Stimulated activated CD4-positive, alpha-beta T cell treated with anti-CD3 and anti-CD28 coated beads, Interleukin-12 subunit alpha, Interleukin-12 subunit beta, amount 100 ng/mL, for 48 hours (primary cell): Measurements from ENCODE around the gene PSME3.
A peak's percentile ranks its signal among the peaks of the same experiment; 100 is the strongest.

Experiments used
- DNase-seq, 3 donors: peaks; one replicate each; pipeline ENCODE4 v3.0.0-alpha.2; 2020; ENCODE audit warnings: low read depth in 2 of 3, low spot score in 1 of 3

PSME3 gene, protein sequence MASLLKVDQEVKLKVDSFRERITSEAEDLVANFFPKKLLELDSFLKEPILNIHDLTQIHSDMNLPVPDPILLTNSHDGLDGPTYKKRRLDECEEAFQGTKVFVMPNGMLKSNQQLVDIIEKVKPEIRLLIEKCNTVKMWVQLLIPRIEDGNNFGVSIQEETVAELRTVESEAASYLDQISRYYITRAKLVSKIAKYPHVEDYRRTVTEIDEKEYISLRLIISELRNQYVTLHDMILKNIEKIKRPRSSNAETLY

DNA sequence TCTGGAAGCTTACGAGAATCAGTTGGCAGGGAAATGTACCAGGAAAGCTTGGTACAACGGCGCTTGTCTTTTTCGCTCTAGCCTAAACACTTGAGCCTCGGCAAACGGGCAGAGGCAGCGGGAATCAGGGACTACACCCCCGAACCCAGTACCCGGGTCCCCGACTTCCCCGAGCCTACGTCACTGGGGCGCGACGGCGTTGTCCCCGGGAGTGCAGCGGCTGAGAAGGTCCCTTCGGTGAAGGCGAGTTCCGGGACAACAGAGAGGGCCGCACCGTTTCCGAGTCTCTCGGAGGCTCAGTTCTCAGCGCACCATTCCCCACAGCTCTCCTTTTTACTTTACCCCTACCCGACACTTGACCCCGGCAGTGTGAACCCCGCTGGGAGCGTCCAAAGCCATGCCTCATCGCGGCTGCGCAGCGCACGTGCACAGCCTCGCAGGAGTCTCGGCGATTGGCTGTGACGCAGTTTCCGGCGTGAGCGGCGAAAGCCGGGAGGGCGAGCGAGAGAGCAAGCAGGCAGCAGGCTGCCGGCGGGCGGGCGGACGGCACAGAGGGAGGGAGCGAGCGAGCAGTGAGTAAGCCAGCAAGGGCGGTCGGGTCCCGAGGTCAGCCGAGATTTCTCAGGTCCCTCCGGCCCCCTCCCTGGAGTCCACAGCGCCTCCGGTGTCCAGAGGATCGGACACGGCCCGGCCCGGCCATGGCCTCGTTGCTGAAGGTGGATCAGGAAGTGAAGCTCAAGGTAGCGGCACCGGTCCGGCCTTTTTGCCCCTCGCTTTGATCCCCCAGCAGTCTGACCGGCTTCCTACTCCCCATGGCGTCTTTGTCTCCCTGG lies at the start of gene PSME3:
Gene PSME3 (plus strand): TSS at position 464 of the 833 bp plus-strand sequence. CDS start 235 bp downstream, at position 699.
- peak; percentile 82 to 84 (median 83) for DNase-seq

DNA sequence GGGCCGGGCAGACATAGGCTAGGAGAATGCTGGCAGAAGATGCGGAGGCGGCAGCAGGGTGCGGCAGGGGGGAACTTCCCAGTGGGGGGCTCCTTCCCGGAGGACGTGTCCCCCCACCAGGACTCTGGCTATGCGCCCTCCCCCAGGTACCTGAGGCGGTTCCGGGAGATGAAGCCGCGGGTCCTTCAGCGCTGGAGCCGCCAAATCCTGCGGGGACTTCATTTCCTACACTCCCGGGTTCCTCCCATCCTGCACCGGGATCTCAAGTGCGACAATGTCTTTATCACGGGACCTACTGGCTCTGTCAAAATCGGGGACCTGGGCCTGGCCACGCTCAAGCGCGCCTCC lies 49.4 kb upstream of the PSME3 start:
- DNase-seq: no peak

DNA sequence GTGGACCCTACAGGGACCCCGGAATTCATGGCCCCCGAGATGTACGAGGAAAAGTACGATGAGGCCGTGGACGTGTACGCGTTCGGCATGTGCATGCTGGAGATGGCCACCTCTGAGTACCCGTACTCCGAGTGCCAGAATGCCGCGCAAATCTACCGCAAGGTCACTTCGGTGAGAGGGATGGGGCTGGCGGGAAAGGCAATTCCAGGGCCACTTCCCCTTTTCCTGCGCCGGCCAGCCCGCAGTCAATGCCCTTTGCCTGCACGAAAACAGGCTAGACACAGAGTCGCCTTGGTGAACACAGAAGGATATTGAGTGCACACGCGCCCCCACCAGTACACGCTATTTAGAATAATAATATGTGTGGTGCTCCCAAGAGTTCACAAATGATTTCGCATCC lies 48.8 kb upstream of the PSME3 start:
- no peak for DNase-seq

DNA sequence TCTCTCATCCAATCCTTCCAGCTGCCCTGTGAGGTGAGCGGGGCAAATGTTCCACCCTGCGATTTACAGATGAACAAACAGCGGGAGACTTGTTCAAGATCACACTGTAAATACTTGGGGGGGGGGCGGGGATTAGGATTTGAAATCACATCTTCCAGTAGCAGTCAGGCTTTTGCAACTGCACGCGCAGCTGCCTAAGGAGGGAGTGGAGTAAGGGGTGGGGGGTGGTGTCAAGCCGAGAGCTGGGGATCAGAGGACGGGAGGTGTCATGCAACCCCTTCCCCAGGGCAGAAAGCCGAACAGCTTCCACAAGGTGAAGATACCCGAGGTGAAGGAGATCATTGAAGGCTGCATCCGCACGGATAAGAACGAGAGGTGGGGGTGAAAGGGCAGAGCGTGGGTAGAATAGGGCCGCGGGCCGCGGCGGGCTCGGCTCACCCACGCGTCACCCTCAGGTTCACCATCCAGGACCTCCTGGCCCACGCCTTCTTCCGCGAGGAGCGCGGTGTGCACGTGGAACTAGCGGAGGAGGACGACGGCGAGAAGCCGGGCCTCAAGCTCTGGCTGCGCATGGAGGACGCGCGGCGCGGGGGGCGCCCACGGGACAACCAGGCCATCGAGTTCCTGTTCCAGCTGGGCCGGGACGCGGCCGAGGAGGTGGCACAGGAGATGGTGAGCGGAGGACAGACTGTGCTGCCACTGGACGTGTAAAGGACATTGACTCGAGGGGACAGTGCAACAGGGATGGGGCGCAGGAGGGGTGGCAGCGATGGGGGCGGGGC lies 48.2 kb upstream of the PSME3 start:
- DNase-seq: no peak

DNA sequence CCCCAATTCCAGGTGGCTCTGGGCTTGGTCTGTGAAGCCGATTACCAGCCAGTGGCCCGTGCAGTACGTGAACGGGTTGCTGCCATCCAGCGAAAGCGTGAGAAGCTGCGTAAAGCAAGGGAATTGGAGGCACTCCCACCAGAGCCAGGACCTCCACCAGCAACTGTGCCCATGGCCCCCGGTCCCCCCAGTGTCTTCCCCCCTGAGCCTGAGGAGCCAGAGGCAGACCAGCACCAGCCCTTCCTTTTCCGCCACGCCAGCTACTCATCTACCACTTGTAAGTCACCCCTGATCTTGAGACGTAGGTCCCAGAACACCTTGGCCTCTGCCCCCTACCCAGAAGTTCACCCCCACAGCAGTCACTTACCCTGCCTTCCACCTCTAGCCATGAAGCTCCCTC lies 45.9 kb upstream of the PSME3 start:
- DNase-seq: no peak

DNA sequence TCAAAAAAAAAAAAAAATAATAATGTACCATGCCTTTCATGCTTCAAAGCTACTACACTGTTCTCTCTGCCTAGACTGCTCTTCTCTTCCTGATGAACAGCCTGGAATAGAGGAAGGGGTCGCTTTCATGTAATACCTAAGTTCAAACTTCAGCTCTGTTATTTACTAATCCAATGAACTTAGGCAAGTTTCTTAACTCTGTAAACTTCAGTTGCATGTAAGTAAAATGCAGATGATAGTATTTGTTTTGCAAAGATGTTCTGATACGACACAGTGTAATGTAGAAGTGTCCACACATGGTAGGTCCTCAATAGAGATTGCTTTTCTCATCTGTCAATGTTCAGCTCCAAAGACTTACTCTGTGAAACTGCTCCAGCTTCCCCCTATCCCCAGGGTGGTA lies 41.2 kb upstream of the PSME3 start:
- DNase-seq: no peak

DNA sequence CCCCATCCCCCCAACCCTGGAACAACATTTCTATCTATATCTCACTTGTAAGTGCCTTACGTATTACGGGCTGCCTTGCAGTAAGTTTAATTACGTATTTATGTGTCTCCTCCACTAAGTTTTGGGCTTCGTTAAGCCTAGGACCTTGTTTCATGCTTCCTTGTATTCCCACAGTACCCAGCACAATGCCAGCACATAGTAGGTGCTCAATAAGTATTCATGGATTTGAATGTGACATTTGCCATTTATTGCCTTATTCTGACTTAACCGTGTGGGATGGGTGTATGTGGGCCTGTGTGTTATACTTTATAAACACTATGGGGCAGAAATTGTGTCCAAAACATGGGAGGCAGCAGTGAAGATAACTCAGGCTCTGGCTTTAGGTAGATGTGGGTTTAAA lies 40.7 kb upstream of the PSME3 start:
- no peak for DNase-seq

DNA sequence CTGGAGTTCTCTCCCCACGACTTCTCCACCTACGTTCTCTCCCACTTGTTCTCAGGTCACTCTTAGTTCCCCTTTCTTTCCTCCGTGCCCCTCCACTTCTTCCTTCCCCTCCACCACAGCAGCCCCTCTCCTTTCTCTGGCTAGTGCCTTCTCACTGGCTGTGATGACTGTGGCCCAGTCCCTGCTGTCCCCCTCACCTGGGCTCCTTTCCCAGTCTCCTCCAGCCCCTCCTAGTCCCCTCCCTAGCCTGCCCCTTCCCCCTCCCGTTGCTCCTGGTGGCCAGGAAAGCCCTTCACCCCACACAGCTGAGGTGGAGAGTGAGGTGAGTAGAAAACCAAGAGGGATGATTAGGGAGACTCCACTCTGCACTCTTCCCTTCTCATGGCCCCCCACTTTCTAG lies 38.1 kb upstream of the PSME3 start:
- no peak for DNase-seq

DNA sequence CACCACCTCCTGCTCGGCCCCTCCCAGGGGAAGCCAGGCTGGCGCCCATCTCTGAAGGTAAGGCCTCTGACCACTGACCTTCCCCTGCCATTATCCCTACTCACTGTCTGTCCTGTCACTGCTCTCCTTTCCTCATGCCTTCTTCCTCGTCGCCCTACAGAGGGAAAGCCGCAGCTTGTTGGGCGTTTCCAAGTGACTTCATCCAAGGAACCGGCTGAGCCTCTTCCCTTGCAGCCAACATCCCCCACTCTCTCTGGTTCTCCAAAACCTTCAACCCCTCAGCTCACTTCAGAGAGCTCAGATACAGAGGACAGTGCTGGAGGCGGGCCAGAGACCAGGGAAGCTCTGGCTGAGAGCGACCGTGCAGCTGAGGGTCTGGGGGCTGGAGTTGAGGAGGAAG lies 37.7 kb upstream of the PSME3 start:
- no peak for DNase-seq

DNA sequence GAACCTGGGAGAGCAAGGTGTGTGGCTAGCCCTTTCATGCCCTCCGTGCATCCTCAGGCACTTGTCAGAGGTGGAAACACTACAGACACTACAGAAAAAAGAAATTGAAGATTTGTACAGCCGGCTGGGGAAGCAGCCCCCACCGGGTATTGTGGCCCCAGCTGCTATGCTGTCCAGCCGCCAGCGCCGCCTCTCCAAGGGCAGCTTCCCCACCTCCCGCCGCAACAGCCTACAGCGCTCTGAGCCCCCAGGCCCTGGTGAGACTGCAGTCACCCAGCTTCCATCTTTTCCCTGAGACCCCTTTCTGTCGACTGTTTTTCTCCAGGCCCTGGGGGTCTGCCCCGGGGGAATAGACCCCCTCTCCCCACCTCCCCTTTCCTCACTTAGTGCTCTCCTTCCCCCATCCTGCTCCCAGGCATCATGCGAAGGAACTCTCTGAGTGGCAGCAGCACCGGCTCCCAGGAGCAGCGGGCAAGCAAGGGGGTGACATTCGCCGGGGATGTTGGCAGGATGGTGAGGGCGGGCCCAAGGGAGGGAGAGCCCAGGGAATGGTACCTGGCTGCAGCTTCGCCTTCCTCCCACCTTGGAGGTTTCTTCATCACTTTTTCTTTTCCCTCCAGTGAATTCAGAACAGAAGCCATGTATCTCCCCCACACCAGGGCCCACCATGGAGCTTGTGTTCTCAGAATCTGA lies 37.0 kb upstream of the PSME3 start:
- DNase-seq: no peak

DNA sequence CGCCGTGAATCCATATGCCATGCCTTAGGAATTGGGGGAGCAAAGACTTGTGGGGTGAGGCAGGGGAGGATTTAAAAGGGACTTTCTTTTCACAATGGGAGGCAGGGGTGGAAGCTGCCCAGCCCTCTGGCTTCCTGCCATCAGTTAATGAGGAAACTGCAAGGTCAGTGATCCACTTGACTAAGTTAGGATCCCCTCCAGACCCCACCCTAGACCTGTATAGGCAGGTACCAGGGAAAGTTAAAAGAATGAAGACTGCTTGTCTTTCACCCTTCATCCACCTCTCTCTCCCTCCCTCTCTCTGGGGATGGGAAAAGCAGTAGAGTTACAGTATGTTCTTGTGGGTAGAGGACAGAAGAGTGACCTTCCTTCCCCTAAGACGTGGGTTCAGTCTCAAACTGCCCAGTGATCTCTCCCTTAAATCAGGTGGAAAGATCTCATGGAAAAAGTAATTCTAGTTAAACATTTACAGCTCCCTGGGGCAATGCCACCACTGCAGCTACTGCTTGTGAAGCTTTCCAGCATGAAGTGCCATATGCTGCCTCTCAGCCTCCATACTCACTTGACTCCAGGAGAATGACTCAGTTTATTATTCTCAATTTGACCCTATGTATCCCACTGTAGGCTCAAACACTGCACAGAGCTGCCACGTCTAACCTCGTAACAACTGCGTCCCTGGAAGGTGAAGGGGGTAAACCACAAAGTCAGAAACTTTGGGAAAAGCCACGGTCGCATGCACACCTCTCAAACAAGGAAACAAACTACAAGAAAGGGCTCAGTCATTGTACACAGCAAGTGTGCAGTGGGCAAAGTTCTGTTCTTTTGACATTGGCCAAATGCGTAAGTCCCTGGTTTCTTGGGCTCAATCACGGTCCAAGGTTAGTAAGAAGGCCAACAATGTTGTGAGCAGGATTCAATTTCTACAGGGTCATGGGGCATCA lies 35.9 kb upstream of the PSME3 start:
- DNase-seq: no peak

DNA sequence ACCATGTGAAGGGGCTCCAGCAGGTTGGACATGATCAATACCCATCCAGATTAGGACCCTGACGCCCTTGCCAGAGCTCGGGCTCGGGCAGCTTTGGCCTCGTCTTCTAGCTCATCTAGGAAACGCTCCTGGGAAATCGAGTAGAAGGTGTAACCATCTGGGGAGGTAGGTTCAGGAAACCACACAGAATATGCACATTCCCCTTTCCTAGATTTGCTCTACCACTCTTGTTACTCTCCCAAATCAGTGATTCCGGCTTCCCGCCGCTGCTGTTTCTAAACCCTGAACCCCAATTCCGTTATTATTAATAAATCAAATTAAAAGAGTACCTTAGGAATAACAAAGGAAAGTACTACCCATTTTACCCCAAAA lies 35.2 kb upstream of the PSME3 start:
- DNase-seq: no peak

DNA sequence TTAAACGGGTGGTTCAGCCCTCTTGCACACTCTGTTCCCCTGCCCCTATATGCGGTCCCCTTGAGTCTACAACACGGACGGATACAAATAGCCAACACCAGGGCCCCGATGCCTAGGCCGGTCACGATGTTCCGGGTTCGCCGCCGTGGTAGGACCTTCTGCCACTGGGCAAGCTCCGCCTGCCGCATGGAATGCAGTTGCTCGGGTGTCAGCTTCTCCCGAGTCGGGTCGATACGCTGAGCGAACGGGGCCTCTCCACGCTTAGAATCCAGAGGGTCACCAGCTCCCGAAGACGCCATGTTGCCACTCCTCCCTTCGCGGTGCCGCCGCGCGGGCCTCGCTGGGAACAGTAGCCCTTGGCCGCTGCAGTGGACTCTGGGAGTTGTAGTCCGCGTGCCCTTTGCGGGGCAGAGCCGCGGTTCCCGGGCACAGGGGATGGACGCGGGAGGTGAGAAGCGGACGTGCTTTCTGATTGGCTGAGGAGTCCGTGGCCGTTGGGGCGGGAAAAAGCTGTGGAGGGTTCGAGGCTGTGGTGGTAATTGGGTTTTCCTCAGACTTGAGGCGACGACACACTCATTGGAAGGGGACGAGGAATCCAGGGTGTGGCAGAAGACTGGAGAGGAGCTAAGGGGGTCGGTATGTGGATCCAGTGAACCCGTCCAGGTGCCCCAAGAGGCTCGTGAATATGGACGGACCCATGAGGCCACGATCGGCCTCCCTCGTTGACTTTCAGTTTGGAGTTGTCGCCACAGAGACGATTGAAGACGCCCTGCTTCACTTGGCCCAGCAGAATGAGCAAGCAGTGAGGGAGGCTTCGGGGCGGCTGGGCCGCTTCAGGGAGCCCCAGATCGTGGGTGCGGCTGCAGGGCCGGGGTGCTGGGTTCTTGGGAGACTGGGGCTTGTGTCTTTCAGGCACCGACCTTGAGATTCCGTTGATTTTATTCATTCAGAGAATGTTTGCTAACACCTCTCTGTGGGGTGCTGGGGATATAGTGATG lies 34.5 kb upstream of the PSME3 start, which contains the start of the genes CNTD1 and COA3:
Gene CNTD1 (plus strand): TSS at position 479 of the 998 bp plus-strand sequence. CDS start 207 bp downstream, at position 686.
Gene COA3 (minus strand): TSS at position 322 of the 998 bp plus-strand sequence. CDS start 23 bp downstream, at position 299.
- DNase-seq: peak; percentile 71 to 78 (median 76)

DNA sequence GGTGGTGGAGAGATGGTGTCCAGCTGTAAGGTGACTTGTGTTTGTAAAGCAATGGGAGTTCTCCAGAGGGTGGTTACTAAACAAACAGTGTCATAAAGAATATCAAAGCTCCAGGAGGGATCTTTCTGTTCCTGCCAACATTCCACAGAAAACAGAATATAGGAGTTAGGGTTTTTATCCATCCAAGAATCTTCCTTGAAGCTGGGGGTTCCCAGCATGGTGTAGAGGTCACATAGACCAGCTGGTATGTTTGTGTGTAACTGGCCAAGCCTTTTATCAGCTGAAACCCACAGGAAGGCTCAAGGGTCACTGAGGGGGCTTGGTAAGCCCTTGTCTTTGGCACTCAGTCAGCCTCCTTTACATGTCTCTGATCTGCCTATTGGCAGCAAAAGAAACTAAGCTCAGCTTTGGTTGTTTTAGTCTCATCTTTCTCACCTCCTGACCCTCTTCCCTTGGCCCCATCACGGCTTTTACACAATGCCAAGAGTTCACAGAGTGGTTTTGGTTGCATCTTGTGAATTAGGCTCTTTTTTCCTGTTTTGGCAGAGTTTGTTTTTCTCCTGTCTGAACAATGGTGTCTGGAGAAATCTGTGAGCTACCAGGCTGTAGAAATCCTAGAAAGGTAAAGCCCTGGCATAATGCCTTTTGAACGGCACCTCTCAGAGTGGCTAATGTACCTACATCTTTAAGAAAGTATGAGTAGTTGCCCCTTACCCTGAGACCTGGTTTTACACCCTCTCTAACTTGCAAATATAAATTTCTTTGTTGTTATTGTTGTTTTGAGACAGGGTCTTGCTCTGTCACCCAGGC lies 29.9 kb upstream of the PSME3 start:
- DNase-seq: no peak

DNA sequence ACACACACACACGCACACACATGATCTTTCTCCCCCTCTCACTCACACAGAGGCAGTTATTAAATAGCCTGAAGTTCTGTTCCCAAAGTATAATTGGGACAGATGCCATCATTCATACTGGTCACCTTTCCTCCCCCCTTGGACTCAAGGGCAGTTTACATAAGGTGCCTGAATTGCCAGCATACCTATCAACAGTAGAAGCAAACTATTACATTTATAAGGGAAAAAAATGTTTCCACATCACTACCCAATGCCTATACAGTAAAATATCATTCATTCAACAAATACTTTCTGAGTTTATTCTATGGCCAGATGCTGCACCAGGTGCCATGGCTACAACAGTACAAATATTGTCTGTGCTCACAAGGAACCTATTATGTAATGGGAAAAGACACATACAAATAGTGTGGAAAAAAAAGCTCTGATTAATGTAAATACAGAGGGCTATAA lies 28.3 kb upstream of the PSME3 start:
- DNase-seq: no peak

DNA sequence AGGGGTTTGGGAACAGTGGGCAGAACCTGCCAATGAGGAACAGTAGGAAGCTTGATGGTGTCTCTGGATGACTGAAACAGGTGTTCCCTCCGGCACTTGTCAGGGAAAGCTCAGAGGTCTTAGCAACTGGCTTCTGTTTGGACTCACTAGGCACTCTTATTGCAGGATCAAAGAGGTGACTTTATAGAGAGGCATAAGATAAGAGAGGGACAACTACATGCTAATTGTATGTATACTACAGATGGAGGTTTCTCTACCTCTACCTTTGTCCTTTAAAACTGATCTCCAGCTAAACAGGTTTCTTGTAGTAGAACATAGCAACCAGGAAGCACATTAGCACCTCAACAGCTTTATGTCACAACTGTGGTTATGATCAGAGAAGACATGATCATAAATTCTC lies 26.9 kb upstream of the PSME3 start:
- DNase-seq: no peak

DNA sequence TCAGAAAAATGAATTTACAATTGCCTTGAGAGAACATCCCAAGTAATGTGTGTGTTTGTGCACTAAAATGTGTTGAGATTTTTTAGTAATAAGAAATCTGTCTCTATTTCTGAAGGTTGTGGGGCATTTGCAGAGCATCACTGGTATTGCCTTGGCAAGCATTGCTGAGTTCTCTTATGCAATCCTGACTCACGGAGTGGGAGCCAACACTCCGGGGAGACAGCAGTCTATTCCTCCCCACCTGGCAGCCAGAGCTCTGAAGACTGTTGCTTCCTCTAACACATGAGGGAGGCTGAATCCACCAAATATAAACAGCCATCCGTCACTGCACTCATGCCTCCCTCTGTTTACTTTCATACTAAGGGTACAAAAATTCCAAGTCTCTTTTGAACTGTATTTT lies 23.9 kb upstream of the PSME3 start:
- DNase-seq: no peak
